GM12878 (cell line): ENCODE data around the gene GSK3A. TPM values are rescaled to one million over a fixed set of nuclear protein-coding genes. Genes with fewer than 3 reads are reported as not detected.

Experiments used
- ATAC-seq: fragments of 200-7000 bp; cut with Tn5 transposase; 3 replicates; pipeline ENCODE4 v1.9.1; 2020; ENCODE audit warnings: mild to moderate bottlenecking, moderate library complexity
- BruUV-seq: library from RNA; stranded (reverse); fragments of 400-500 nt; replicated peaks from 2 replicates; lab custom pipeline; 2021; lab: Mats Ljungman, UMichigan
- CTCF ChIA-PET: fragments of 300-600 bp; sonication (Branson Sonifier 250); formaldehyde crosslinking; extraction: SDS; loops from one replicate; lab custom pipeline; 2021; ENCODE audit warnings: inconsistent platforms; lab: Yijun Ruan, JAX
- POLR2A ChIA-PET: fragments of 350-600 bp; formaldehyde crosslinking; extraction: SDS; loops from one replicate; lab custom pipeline; 2021; ENCODE audit warnings: inconsistent platforms; lab: Charles Lee
- RAD21 ChIA-PET: fragments of 300-600 bp; sonication (Branson Sonifier 250); formaldehyde crosslinking; loops from one replicate; lab custom pipeline; 2023; ENCODE audit warnings: antibody characterized with exemption; ENCODE audit not compliant: unreplicated experiment; lab: Charles Lee
- SMC1A ChIA-PET: fragments of 300-600 bp; sonication (Branson Sonifier 250); formaldehyde crosslinking; loops from one replicate; lab custom pipeline; 2023; ENCODE audit not compliant: unreplicated experiment, uncharacterized antibody; lab: Charles Lee
- DNase-seq: peaks from one replicate; pipeline ENCODE4 v3.0.0-alpha.2; 2011; ENCODE audit warnings: low read depth, low spot score
- FAIRE-seq: peaks from 3 replicates; lab custom pipeline; 2011; peaks lifted over from hg19 to GRCh38; lab: Jason Lieb, UNC
- H2AFZ ChIP-seq: 2 replicates; pipeline ENCODE4 v1.6.0; 2011; ENCODE audit warnings: low read depth, low read length, control low read depth; ENCODE audit not compliant: control insufficient read depth
- H3K27ac ChIP-seq: 2 replicates; pipeline ENCODE4 v1.5.1; 2011; ENCODE audit warnings: control low read depth; ENCODE audit not compliant: control insufficient read depth, insufficient read depth
- H3K27me3 ChIP-seq, 2 experiments: replicated peaks in 1 of 2; 2 replicates each; pipeline versions ENCODE4 v1.6.0 to v1.6.1; 2011; ENCODE audit warnings: low read length in 1 of 2; ENCODE audit not compliant: control insufficient read depth in 2 of 2, insufficient read depth in 2 of 2
- H3K36me3 ChIP-seq, 2 experiments: 2 replicates each; pipeline ENCODE4 v1.5.1; 2011; ENCODE audit warnings: low read length in 1 of 2; ENCODE audit not compliant: control insufficient read depth in 2 of 2, insufficient read depth in 2 of 2
- H3K4me1 ChIP-seq: 2 replicates; pipeline ENCODE4 v1.6.1; 2011; ENCODE audit warnings: mild to moderate bottlenecking, low read length, moderate library complexity, mixed read lengths; ENCODE audit not compliant: control insufficient read depth, insufficient read depth
- H3K4me2 ChIP-seq: 2 replicates; pipeline ENCODE4 v1.6.0; 2011; ENCODE audit warnings: control low read depth; ENCODE audit not compliant: control insufficient read depth, insufficient read depth
- H3K4me3 ChIP-seq: fragments of 200-600 bp; sonication (generic); 2 replicates; pipeline ENCODE4 v1.5.1; 2016
- H3K79me2 ChIP-seq: 2 replicates; pipeline ENCODE4 v1.6.0; 2011; ENCODE audit warnings: low read length; ENCODE audit not compliant: control insufficient read depth, insufficient read depth
- H3K9ac ChIP-seq: 2 replicates; pipeline ENCODE4 v1.8.0; 2011; ENCODE audit warnings: low read length, control low read depth, mixed read lengths; ENCODE audit not compliant: control insufficient read depth, insufficient read depth
- H3K9me3 ChIP-seq: replicated peaks from 3 replicates; pipeline ENCODE4 v1.5.1; 2011; ENCODE audit warnings: mild to moderate bottlenecking, low read length; ENCODE audit not compliant: control insufficient read depth, insufficient read depth
- H4K20me1 ChIP-seq: 2 replicates; pipeline ENCODE4 v1.6.0; 2011; ENCODE audit not compliant: control insufficient read depth, insufficient read depth
- BHLHE40 ChIP-seq, 2 experiments: fragments of 450-650 bp in 1 of 2; IDR thresholded peaks; 2 replicates each; pipeline ENCODE4 v1.6.1; 2011 to 2017; ENCODE audit warnings: low read depth in 2 of 2, borderline replicate concordance in 1 of 2, improper control_type of control experiment in 1 of 2, low read length in 1 of 2, mild to moderate bottlenecking in 1 of 2
- CBFB ChIP-seq: IDR thresholded peaks from 2 replicates; pipeline ENCODE4 v1.6.1; 2016; ENCODE audit warnings: antibody characterized with exemption, low read depth
- CEBPB ChIP-seq, 2 experiments: fragments of 150-350 bp in 1 of 2; IDR thresholded peaks; 2 replicates each; pipeline ENCODE4 v1.6.1; 2012 to 2014; ENCODE audit warnings: low read depth in 2 of 2, low read length in 2 of 2, borderline replicate concordance in 1 of 2, inconsistent platforms in 1 of 2
- CHD2 ChIP-seq: IDR thresholded peaks from 2 replicates; pipeline ENCODE4 v1.6.1; 2011; ENCODE audit warnings: low read depth, low read length, improper control_type of control experiment, borderline replicate concordance
- EED ChIP-seq: sonication (generic); IDR thresholded peaks from 2 replicates; pipeline ENCODE4 v1.6.1; 2016; ENCODE audit warnings: antibody characterized with exemption, low read depth
- ETV6 ChIP-seq, 2 experiments: fragments of 450-650 bp in 1 of 2; IDR thresholded peaks in 1 of 2; conservative IDR thresholded peaks in 1 of 2; 2 replicates each; pipeline ENCODE4 v1.6.1; 2014; ENCODE audit warnings: antibody characterized with exemption in 1 of 2, borderline replicate concordance in 1 of 2, low read depth in 1 of 2, mild to moderate bottlenecking in 1 of 2, moderate library complexity in 1 of 2
- JUND ChIP-seq: IDR thresholded peaks from 2 replicates; pipeline ENCODE4 v1.6.1; 2012; ENCODE audit warnings: low read depth, mild to moderate bottlenecking, low read length, improper control_type of control experiment, moderate library complexity
- POLR2A ChIP-seq: IDR thresholded peaks from 2 replicates; pipeline ENCODE4 v1.6.1; 2011; ENCODE audit warnings: low read depth, mild to moderate bottlenecking, low read length
- POLR2AphosphoS5 ChIP-seq: IDR thresholded peaks from 2 replicates; pipeline ENCODE4 v1.6.1; 2011; ENCODE audit warnings: mild to moderate bottlenecking, low read length, inconsistent platforms
- RAD21 ChIP-seq: IDR thresholded peaks from 2 replicates; pipeline ENCODE4 v1.6.1; 2011; ENCODE audit warnings: mild to moderate bottlenecking, low read depth, low read length, moderate library complexity; ENCODE audit not compliant: insufficient read depth
- RUNX3 ChIP-seq: IDR thresholded peaks from 2 replicates; pipeline ENCODE4 v1.6.1; 2012; ENCODE audit warnings: low read length, inconsistent platforms
- SMC3 ChIP-seq: IDR thresholded peaks from 2 replicates; pipeline ENCODE4 v1.6.1; 2011; ENCODE audit warnings: low read length, improper control_type of control experiment, borderline replicate concordance
- SPI1 ChIP-seq: IDR thresholded peaks from 2 replicates; pipeline ENCODE4 v1.6.1; 2011; ENCODE audit warnings: low read depth, mild to moderate bottlenecking, low read length, moderate library complexity, borderline replicate concordance; ENCODE audit not compliant: insufficient read depth
- SREBF1 ChIP-seq: IDR thresholded peaks from 2 replicates; pipeline ENCODE4 v1.6.1; 2012; ENCODE audit warnings: mild to moderate bottlenecking, low read length
- TBL1XR1 ChIP-seq: IDR thresholded peaks from 2 replicates; pipeline ENCODE4 v1.6.1; 2012; ENCODE audit warnings: low read depth, low read length, improper control_type of control experiment
- TCF12 ChIP-seq: IDR thresholded peaks from 2 replicates; pipeline ENCODE4 v1.6.1; 2011; ENCODE audit warnings: low read depth, mild to moderate bottlenecking, low read length
- USF1 ChIP-seq: IDR thresholded peaks from 2 replicates; pipeline ENCODE4 v1.6.1; 2011; ENCODE audit warnings: borderline replicate concordance, low read depth, mild to moderate bottlenecking, moderate library complexity, mixed read lengths, low read length; ENCODE audit not compliant: insufficient read depth; ENCODE audit errors: extremely low read length
- YY1 ChIP-seq: IDR thresholded peaks from 2 replicates; pipeline ENCODE4 v1.6.1; 2011; ENCODE audit warnings: low read depth, mild to moderate bottlenecking, low read length
- ZNF384 ChIP-seq: IDR thresholded peaks from 2 replicates; pipeline ENCODE4 v1.6.1; 2012; ENCODE audit warnings: low read depth, mild to moderate bottlenecking, low read length, improper control_type of control experiment, borderline replicate concordance
- WGBS: methylation state at CpG from one replicate; pipeline ENCODE4 v1.1.6; 2016; ENCODE audit warnings: low lambda C conversion rate; ENCODE audit not compliant: insufficient replicate concordance, insufficient coverage; ENCODE audit errors: missing lambda C conversion rate; 5-methylcytosine and 5-hydroxymethylcytosine counted together
- in situ Hi-C: fragments of 300-500 bp; cut with MboI; formaldehyde crosslinking; loops from 9 replicates; pipeline ENCODE4 v1.14.3; 2018; ENCODE audit warnings: mixed read lengths
- intact Hi-C: fragments of 100-400 bp; cut with micrococcal nuclease; formaldehyde crosslinking; loops from one replicate; pipeline ENCODE4 v1.14.2; 2022; ENCODE audit not compliant: unreplicated experiment
- polyA plus RNA-seq, 11 experiments: library from polyadenylated mRNA; depleted of rRNA in 4 of 11; unstranded in 6 of 11; stranded (reverse) in 5 of 11; fragments of >200 nt; fragmentation: Nextera tagmentation in 4 of 11; fragmentation: Illumina TruSeq in 1 of 11; extraction: Ambion mirVana in 4 of 11; extraction: Trizol in 1 of 11; gene quantifications; 1 replicate in 1 of 11; 2 replicates in 10 of 11; pipeline versions ENCODE4 v1.2.1 to v1.2.3, GENCODE V29; 2011 to 2016; ENCODE audit warnings: inconsistent platforms in 2 of 11, missing spikeins in 2 of 11, low read depth in 1 of 11
- total RNA-seq, 4 experiments: library from RNA; depleted of rRNA in 3 of 4; stranded (reverse); fragments of >200 nt in 3 of 4; fragmentation: Illumina TruSeq in 1 of 4; extraction: Trizol in 1 of 4; gene quantifications; 2 replicates each; pipeline versions ENCODE4 v1.2.1 to v1.2.3, GENCODE V29; 2013 to 2021

The GSK3A gene
- total and polyA plus RNA-seq, 10 of the 15 experiments (the other 5 are each of a cell fraction or from before 2014, with no cell fraction given): 1.00 to 47.9 (median 15.2) TPM

GRCh38 chr19:42254089-42254849 is 11.9 kb upstream of the GSK3A start (continued):
- TF ChIP-seq BHLHE40 (IDR thresholded peaks at IDR 0.05; ENCODE audit: borderline replicate concordance in 1 of 2, low read depth in 2 of 2, low read length in 1 of 2): peak in 1 of 2 experiments; percentile 20; a peak in 2 of 4 replicates
- no peak for TF ChIP-seq USF1

GRCh38 chr19:42253245-42254088 is 11.1 kb upstream of the GSK3A start:
- no peaks in the 10 kb centered on the region for H3K27me3 ChIP-seq
- peaks cover 16% of the 10 kb centered on the region for H3K4me1 ChIP-seq
- RAD21 ChIA-PET: no interaction called here
- POLR2A ChIA-PET: no interaction called here
- no peaks in the 10 kb centered on the region for H4K20me1 ChIP-seq
- no peak for FAIRE-seq
- peak overlapping the region; percentile 94 for H3K27ac ChIP-seq
- in situ Hi-C loops (no loop called here), intact Hi-C loops (no loop called here)
- peak overlapping the region; percentile 56 for H2AFZ ChIP-seq
- SMC1A ChIA-PET: no interaction called here
- no peak for DNase-seq
- WGBS: 2% methylated on average over 27 of the region's 71 CpGs
- H3K4me2 ChIP-seq: peak overlapping the region; percentile 91
- H3K9me3 ChIP-seq: no peaks in the 10 kb centered on the region
- H3K36me3 ChIP-seq: peaks cover 0 to 7% of the 10 kb centered on the region in 2 experiments; a peak in 2 of 4 replicates
- CTCF ChIA-PET: no interaction called here
- no TSS peak for BruUV-seq
- peak overlapping the region; percentile 94 for H3K9ac ChIP-seq
- H3K4me3 ChIP-seq: peak overlapping the region; percentile 99
- peak; percentile 48 for ATAC-seq
- H3K79me2 ChIP-seq: peaks cover 43% of the 10 kb centered on the region
- TF ChIP-seq USF1 (peak; percentile 63), RAD21 (no peak), CEBPB (IDR thresholded peaks at IDR 0.05; ENCODE audit: borderline replicate concordance in 1 of 2, low read depth in 2 of 2, low read length in 2 of 2) (no peak), YY1 (0 out of 2 replicates have a peak, but pooled peaks have one; percentile 53), SPI1 (peak; percentile 88), SREBF1 (no peak), JUND (no peak), RUNX3 (peak; percentile 50; the same call in 1 of the 2 replicates), BHLHE40 (IDR thresholded peaks at IDR 0.05; ENCODE audit: borderline replicate concordance in 1 of 2, low read depth in 2 of 2, low read length in 1 of 2) (peak; percentile 73 to 92), CHD2 (peak; percentile 42; the same call in 1 of the 2 replicates), POLR2AphosphoS5 (peak; percentile 63; the same call in 1 of the 2 replicates), TBL1XR1 (peak; percentile 25; the same call in 1 of the 2 replicates), TCF12 (no peak), EED (peak; percentile 81; the same call in 1 of the 2 replicates), CBFB (0 out of 2 replicates have a peak, but pooled peaks have one; percentile 40), SMC3 (no peak), ZNF384 (no peak), ETV6 (conservative IDR thresholded peaks at IDR 0.05 in 1 of 2, IDR thresholded peaks at IDR 0.05 in 1 of 2; ENCODE audit: borderline replicate concordance in 1 of 2, low read depth in 1 of 2) (no peak), POLR2A (peak; percentile 69)
